ENCODE measurements around the gene EXD1.
A peak's percentile ranks its signal among the peaks of the same experiment; 100 is the strongest.
"Not testable (repeated sequence)": the region's sequence is repeated elsewhere in the genome, so short reads cannot be mapped to it uniquely, and the experiment has no call there.

Gene EXD1

GRCh38 chr15:41230650-41231421 lies at the start of gene EXD1, which contains the start of gene CHP1:
TSS of gene EXD1 (minus strand) at chr15:41230757. CDS start at chr15:41226575, 4,182 bp downstream.
TSS of gene CHP1 (plus strand) at chr15:41231268. CDS start at chr15:41231383, 115 bp downstream.
- DNase-seq = peak; percentile 95
- in situ Hi-C loops (cut with HindIII; ENCODE audit: low pct_ligation_motif_present, low pct_unique_long_range_greater_than_20kb, low sequenced_read_pairs) = no loop called here

DNA sequence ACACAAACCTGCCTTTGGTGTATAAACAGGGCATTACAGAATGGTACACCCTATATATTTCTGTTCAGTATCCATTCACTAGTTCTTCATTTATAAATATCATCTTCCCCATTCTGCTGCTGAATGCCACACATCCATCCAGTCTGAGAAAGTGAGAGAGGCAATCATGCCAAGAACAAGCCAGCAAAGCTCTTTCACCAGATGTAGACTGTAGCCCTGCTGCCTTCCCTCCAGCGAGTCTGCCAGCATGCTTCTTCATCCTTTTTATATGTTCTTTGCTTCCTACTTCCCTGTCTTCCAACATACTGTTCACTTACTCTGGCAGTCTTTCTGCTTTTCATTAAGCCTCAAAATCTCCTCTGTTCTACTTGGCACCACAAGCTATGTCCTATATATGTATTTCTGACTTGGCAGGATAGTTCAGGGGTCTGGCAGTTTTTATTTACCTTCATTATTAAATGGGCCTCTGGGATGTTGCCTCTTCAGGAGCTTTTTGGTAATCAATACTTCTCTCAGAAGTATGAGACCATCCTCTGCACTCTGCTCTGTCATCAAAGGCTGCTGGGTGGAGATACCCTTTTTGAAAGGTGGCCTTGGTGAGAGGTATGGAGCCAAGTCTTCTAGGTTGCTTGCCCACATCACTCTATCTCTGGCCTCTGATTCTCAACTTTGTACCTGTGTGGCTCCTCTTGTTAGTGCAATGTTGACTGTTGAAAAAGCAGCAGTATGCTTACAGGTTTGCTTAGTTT lies 49.2 kb upstream of the EXD1 start:
- in situ Hi-C loops (cut with HindIII; ENCODE audit: low pct_ligation_motif_present, low pct_unique_long_range_greater_than_20kb, low sequenced_read_pairs) = no loop called here
- no peak for DNase-seq

DNA sequence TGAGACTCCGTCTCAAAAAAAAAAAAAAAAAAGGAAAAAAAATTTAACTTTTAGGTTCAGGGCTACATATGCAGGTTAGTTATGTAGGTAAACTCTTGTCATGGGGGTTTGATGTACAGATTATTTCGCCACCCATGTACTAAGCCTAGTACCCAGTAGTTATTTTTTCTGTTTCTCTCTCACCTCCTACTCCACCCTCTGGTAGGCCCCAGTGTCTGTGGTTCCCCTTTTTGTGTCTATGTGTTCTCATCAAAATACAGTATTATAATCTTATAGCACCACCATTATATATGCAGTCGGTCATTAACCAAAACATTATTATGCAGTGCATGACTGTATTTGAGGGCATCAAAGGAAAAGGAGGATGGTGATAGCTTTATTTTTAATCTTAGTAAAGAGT lies 47.8 kb upstream of the EXD1 start:
- in situ Hi-C loops (cut with HindIII; ENCODE audit: low pct_ligation_motif_present, low pct_unique_long_range_greater_than_20kb, low sequenced_read_pairs) = no loop called here
- no peak for DNase-seq

DNA sequence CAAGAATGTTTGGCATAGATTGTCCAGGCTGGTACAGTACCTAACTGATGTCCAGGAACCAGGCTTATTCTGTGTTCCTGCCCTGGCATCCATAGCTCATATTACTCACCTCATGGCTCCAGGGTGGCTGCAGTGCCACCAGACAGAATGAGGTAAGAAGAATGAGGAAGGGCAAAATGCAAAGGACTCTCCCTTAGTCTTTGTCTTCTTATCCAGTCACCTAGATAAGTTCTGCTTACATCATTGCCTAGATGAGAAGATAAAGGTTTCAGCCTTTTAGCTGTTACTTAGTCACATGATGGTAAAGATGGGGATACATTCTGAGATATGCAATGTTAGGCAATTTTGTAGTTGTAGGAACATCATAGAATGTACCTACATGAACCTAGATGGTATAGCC lies 46.3 kb upstream of the EXD1 start:
- in situ Hi-C loops (cut with HindIII; ENCODE audit: low pct_ligation_motif_present, low pct_unique_long_range_greater_than_20kb, low sequenced_read_pairs) = no loop called here
- DNase-seq = no peak

- DNase-seq = no peak
- in situ Hi-C loops (cut with HindIII; ENCODE audit: low pct_ligation_motif_present, low pct_unique_long_range_greater_than_20kb, low sequenced_read_pairs) = no loop called here
These were observed 39.3 kb upstream of the EXD1 start for GRCh38 chr15:41269887-41270286.

- DNase-seq = no peak
- in situ Hi-C loops (cut with HindIII; ENCODE audit: low pct_ligation_motif_present, low pct_unique_long_range_greater_than_20kb, low sequenced_read_pairs) = no loop called here
These were observed 33.4 kb upstream of the EXD1 start for GRCh38 chr15:41263891-41264351.

GRCh38 chr15:41262571-41262970 lies 32.0 kb upstream of the EXD1 start:
- DNase-seq = no peak
- in situ Hi-C loops (cut with HindIII; ENCODE audit: low pct_ligation_motif_present, low pct_unique_long_range_greater_than_20kb, low sequenced_read_pairs) = no loop called here

DNA sequence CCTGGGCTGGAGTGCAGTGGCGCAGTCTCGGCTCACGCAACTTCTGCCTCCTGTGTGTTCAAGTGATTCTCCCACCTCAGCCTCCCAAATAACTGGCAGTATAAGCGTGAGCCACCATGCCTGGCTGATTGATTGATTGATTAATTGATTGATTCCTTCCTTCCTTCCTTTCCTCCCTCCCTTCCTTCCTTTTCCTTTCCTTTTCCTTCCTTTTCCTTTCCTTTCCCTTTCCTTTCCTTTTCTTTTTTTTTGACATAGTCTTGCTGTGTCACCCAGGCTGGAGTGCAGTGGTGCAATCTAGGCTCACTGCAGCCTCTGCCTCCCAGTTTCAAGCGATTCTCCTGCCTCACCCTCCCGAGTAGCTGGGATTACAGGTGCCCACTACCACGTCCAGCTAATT lies 30.4 kb upstream of the EXD1 start:
- in situ Hi-C loops (cut with HindIII; ENCODE audit: low pct_ligation_motif_present, low pct_unique_long_range_greater_than_20kb, low sequenced_read_pairs); DNase-seq: not testable (repeated sequence)

DNA sequence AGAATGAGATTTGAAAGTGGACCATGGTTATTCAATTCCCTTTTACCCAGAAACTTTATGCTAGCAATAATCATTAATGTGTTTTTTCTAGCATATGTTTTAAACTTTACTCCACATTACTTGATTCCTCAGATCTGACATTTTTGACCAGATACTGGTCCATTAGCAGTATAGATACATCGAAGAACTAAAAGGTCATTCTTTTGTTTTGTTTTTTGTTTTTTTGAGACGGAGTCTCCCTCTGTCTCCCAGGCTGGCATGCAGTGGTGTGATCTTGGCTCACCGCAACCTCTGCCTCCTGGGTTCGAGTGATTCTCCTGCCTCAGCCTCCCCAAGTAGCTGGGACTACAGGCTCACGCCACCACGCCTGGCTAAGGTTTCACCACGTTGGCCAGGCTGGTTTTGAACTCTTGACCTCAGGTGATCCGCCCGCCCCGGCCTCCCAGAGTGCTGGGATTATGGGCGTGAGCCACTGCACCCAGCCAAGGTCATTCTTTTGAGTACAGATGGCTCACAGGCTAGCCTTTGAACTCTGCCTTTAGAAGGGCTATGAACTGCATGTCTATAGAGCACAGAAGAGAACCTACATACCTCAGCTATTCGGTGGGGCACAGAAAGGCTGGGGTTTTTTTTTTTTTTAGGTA lies 29.1 kb upstream of the EXD1 start:
- in situ Hi-C loops (cut with HindIII; ENCODE audit: low pct_ligation_motif_present, low pct_unique_long_range_greater_than_20kb, low sequenced_read_pairs) = no loop called here
- no peak for DNase-seq

- no peak for DNase-seq
- in situ Hi-C loops (cut with HindIII; ENCODE audit: low pct_ligation_motif_present, low pct_unique_long_range_greater_than_20kb, low sequenced_read_pairs) = no loop called here
These were observed 28.4 kb upstream of the EXD1 start for GRCh38 chr15:41258750-41259471.

GRCh38 chr15:41256577-41257038 lies 26.1 kb upstream of the EXD1 start:
- in situ Hi-C loops (cut with HindIII; ENCODE audit: low pct_ligation_motif_present, low pct_unique_long_range_greater_than_20kb, low sequenced_read_pairs) = no loop called here
- DNase-seq = no peak

- in situ Hi-C loops (cut with HindIII; ENCODE audit: low pct_ligation_motif_present, low pct_unique_long_range_greater_than_20kb, low sequenced_read_pairs) = no loop called here
- DNase-seq = no peak
These were observed 25.5 kb upstream of the EXD1 start for GRCh38 chr15:41256103-41256502.

DNA sequence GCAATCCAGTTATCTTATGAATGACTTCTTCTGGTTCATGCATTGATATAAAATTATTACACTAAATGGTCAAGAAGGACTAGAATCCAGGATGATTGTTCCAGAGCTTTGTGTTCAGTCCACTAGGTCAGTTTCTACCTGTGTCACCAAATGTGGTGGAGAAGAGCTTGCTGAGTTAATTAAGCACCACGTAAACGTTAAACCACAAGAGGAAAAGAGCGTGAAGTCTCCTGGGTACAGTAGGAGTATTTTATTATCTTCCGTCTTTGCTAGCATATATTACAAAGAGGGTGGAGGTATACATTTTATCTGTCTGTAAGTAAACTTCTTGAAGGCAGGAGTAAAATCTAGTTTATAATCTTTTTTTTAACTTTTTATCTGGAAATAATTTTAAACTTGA lies 24.0 kb upstream of the EXD1 start:
- no peak for DNase-seq
- in situ Hi-C loops (cut with HindIII; ENCODE audit: low pct_ligation_motif_present, low pct_unique_long_range_greater_than_20kb, low sequenced_read_pairs) = no loop called here

- no peak for DNase-seq
- in situ Hi-C loops (cut with HindIII; ENCODE audit: low pct_ligation_motif_present, low pct_unique_long_range_greater_than_20kb, low sequenced_read_pairs) = no loop called here
These were observed 20.9 kb upstream of the EXD1 start for GRCh38 chr15:41251411-41251810.

GRCh38 chr15:41250745-41251144 lies 20.2 kb upstream of the EXD1 start:
- DNase-seq; in situ Hi-C loops (cut with HindIII; ENCODE audit: low pct_ligation_motif_present, low pct_unique_long_range_greater_than_20kb, low sequenced_read_pairs): not testable (repeated sequence)

- in situ Hi-C loops (cut with HindIII; ENCODE audit: low pct_ligation_motif_present, low pct_unique_long_range_greater_than_20kb, low sequenced_read_pairs) = no loop called here
- DNase-seq = no peak
These were observed 10.8 kb upstream of the EXD1 start for GRCh38 chr15:41241221-41241964.

GRCh38 chr15:41238100-41238499 lies 7.5 kb upstream of the EXD1 start:
- in situ Hi-C loops (cut with HindIII; ENCODE audit: low pct_ligation_motif_present, low pct_unique_long_range_greater_than_20kb, low sequenced_read_pairs) = no loop called here
- DNase-seq = no peak

DNA sequence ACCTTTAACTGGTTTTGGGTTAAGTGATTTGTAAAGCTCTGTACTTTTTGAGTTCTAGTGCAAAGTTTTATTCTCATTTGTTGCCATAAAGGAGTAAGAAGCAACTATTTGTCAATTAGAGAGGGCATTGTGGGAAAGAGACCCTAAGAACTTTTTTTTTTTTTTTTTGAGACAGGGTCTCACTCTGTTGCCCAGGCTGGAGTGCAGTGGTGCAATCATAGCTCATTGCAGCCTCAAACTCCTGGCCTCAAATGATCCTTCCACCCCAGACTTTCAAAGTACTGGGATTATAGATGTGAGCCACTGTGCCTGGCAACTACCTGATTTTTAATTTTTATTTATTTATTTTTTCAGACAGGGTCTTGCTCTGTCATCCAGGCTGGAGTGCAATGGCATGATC lies 5.4 kb upstream of the EXD1 start:
- no peak for DNase-seq
- in situ Hi-C loops (cut with HindIII; ENCODE audit: low pct_ligation_motif_present, low pct_unique_long_range_greater_than_20kb, low sequenced_read_pairs) = no loop called here
